ENCODE measurements around the gene DPP10. TPM values are rescaled to one million over a fixed set of nuclear protein-coding genes. Genes with fewer than 3 reads are reported as not detected.

The DPP10 gene
- total RNA-seq, 4 donors from 2014 or later: 3.3 to 6.6 (median 4.7) TPM

DNA sequence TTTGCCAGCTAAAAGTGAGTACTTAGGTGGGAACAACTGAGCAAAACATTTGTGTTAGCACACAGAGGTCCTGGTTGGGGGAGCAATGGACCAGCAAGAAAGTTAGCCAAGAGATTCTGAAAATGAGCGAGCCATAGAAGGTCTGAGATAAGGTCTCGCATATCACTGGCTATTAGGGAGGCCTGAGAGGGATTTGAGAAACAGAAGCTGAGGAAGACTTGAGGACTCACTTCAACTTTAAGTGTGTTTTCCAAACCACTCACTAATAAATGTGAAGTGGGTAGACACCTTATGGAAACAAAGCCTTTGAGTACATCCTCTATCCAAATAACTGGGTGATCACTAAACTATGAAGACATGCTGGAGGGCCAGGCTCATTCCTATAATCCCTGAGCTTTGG is 958.5 kb downstream of the DPP10 start:
- 83% methylated on average over 2 of the region's 2 CpGs for WGBS
- Histone ChIP-seq H3K27ac (replicated peaks in 1 of 4) (no peak overlapping the region), H3K4me3 (no peak overlapping the region), H3K27me3 (no peaks in the 10 kb centered on the region), H3K36me3 (no peaks in the 10 kb centered on the region), H3K9me3 (no peaks in the 10 kb centered on the region), H3K4me1 (no peaks in the 10 kb centered on the region)
- no peak for DNase-seq (ENCODE audit: extremely low spot score)
- TF ChIP-seq, protein P1, sequence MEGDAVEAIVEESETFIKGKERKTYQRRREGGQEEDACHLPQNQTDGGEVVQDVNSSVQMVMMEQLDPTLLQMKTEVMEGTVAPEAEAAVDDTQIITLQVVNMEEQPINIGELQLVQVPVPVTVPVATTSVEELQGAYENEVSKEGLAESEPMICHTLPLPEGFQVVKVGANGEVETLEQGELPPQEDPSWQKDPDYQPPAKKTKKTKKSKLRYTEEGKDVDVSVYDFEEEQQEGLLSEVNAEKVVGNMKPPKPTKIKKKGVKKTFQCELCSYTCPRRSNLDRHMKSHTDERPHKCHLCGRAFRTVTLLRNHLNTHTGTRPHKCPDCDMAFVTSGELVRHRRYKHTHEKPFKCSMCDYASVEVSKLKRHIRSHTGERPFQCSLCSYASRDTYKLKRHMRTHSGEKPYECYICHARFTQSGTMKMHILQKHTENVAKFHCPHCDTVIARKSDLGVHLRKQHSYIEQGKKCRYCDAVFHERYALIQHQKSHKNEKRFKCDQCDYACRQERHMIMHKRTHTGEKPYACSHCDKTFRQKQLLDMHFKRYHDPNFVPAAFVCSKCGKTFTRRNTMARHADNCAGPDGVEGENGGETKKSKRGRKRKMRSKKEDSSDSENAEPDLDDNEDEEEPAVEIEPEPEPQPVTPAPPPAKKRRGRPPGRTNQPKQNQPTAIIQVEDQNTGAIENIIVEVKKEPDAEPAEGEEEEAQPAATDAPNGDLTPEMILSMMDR (IDR thresholded peaks at IDR 0.05): no peak
- TF ChIP-seq POLR2A (IDR thresholded peaks at IDR 0.05; ENCODE audit: low read depth): no peak
- no peak for TF ChIP-seq POLR2AphosphoS5 (IDR thresholded peaks at IDR 0.05)
- TF ChIP-seq EP300 (IDR thresholded peaks at IDR 0.05): no peak
- intact Hi-C loops (cut with DNase I): no loop called here

DNA sequence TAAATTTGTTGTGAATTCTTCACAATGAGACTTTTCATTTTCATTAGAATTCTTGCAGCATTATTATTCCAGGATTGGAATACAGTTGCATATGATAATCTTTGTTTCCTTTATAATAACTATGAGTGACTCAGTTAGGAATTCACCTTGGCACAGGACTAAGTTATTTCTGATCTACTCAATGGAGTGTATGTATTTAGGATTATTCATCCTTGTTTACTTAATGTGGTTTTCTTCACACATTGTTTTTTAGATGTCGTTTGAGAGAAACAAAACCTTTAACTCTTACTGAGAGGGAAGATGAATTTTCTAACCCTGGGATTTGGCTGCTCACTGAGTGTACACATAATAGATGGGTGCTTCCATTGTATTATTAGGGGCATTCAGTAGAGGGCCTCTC is 970.1 kb downstream of the DPP10 start:
- DNase-seq (ENCODE audit: extremely low spot score): no peak
- Histone ChIP-seq H3K4me3 (no peak overlapping the region), H3K27me3 (no peaks in the 10 kb centered on the region), H3K4me1 (no peaks in the 10 kb centered on the region), H3K27ac (replicated peaks in 1 of 4) (no peak overlapping the region), H3K36me3 (no peaks in the 10 kb centered on the region), H3K9me3 (no peaks in the 10 kb centered on the region)
- no peak for TF ChIP-seq POLR2A (IDR thresholded peaks at IDR 0.05; ENCODE audit: low read depth)
- no peak for TF ChIP-seq EP300 (IDR thresholded peaks at IDR 0.05)
- TF ChIP-seq, protein P1 (IDR thresholded peaks at IDR 0.05): no peak
- no peak for TF ChIP-seq POLR2AphosphoS5 (IDR thresholded peaks at IDR 0.05)
- WGBS: 0% methylated on average over 1 of the region's 1 CpG
- intact Hi-C loops (cut with DNase I): no loop called here

DNA sequence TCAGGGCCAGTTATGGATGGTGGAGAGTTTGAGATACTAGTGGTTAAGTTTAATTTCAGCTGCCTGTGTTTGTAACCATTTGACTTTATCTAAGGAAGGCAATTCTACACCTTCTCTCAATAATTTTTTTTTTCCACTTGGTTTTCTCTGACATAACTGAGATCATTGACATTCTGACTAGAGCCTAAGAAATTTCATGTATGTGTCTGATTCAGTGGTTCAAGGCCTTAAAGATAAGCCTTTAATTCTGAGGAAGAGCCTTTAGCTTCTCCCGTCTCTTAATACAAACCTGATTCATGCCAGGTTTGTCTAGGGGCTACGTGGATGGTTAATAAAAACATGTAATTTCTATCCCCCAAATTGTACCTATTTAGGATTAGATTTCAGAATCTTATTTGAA is 971.4 kb downstream of the DPP10 start:
- Histone ChIP-seq H3K4me1 (no peaks in the 10 kb centered on the region), H3K4me3 (no peak overlapping the region), H3K27me3 (no peaks in the 10 kb centered on the region), H3K9me3 (no peaks in the 10 kb centered on the region), H3K36me3 (no peaks in the 10 kb centered on the region), H3K27ac (replicated peaks in 1 of 4) (no peak overlapping the region)
- no peak for DNase-seq (ENCODE audit: extremely low spot score)
- TF ChIP-seq, protein P1 (IDR thresholded peaks at IDR 0.05): no peak
- TF ChIP-seq POLR2A (IDR thresholded peaks at IDR 0.05; ENCODE audit: low read depth): no peak
- TF ChIP-seq EP300 (IDR thresholded peaks at IDR 0.05): no peak
- TF ChIP-seq POLR2AphosphoS5 (IDR thresholded peaks at IDR 0.05): no peak
- 77% methylated on average over 2 of the region's 2 CpGs for WGBS
- intact Hi-C loops (cut with DNase I): no loop called here

DNA sequence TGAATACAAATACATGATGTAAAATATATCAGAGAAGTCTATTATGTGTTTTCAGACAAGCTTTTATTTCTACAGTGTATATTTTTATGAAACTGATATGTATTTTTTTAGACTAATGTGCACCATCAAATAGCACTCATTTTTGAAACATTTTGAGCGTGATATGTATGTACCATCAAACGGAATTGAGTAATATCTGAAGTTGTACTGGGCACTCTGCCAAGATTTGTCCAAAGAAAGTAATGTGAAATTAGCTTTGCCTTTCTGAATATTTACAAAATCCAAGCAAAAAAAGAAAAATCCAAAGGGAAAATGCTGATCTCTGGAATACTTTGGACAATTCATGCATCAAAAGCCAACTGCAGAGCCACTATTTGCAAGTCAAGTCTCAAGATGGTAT is 972.0 kb downstream of the DPP10 start:
- Histone ChIP-seq H3K9me3 (no peaks in the 10 kb centered on the region), H3K27me3 (no peaks in the 10 kb centered on the region), H3K4me3 (no peak overlapping the region), H3K36me3 (no peaks in the 10 kb centered on the region), H3K27ac (replicated peaks in 1 of 4) (no peak overlapping the region), H3K4me1 (no peaks in the 10 kb centered on the region)
- 57% methylated on average over 2 of the region's 2 CpGs for WGBS
- intact Hi-C loops (cut with DNase I): no loop called here
- DNase-seq (ENCODE audit: extremely low spot score): no peak
- TF ChIP-seq EP300 (IDR thresholded peaks at IDR 0.05): no peak
- TF ChIP-seq POLR2A (IDR thresholded peaks at IDR 0.05; ENCODE audit: low read depth): no peak
- TF ChIP-seq, protein P1 (IDR thresholded peaks at IDR 0.05): no peak
- TF ChIP-seq POLR2AphosphoS5 (IDR thresholded peaks at IDR 0.05): no peak

DNA sequence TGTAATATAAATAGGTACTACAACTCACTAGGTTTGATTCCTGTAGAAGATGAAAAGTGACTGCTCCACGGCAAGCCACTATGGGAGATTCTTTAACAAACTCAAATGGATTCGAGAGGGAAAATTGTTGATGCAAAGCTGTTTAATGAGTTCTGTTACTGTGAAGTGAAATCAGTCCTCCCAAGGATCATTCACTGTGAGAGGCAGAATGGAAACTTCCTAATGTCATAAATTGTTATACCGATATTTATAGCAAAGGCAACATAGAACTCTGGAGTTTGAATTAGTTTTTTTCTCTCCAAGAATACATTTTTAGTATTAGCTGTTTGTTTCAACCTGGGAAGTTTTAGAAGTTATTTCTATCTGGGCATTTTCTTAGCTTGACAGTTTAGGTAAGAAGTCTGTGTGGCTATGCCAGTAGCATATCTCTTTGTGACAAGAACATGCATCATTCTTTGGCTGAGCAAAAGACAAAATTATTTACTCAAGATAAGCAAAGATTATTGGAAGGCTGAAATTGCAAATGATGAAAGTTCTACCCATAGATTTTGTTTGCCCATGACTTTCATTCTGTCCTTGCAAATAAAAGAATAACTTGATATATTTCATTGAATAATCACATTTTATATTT is 979.7 kb downstream of the DPP10 start:
- no peak overlapping the region for H3K27ac ChIP-seq (replicated peaks in 1 of 4)
- TF ChIP-seq, protein P1 (IDR thresholded peaks at IDR 0.05): no peak
- no peak for TF ChIP-seq EP300 (IDR thresholded peaks at IDR 0.05)
- no peak for TF ChIP-seq POLR2A (IDR thresholded peaks at IDR 0.05; ENCODE audit: low read depth)
- no peak for TF ChIP-seq POLR2AphosphoS5 (IDR thresholded peaks at IDR 0.05)
- WGBS: 63% methylated on average over 3 of the region's 3 CpGs
- H3K4me3 ChIP-seq: no peak overlapping the region
- intact Hi-C loops (cut with DNase I): no loop called here
- H3K4me1 ChIP-seq: no peaks in the 10 kb centered on the region
- H3K9me3 ChIP-seq: peaks cover 0 to 4% (median under 1%) of the 10 kb centered on the region in 4 donors
- DNase-seq (ENCODE audit: extremely low spot score): no peak
- H3K36me3 ChIP-seq: no peaks in the 10 kb centered on the region
- H3K27me3 ChIP-seq: no peaks in the 10 kb centered on the region

Measured in esophagus muscularis mucosa (tissue), 4 donors.